Activated T-cell treated with anti-CD3 and anti-CD28 coated beads for 4 hours (primary cell): ENCODE results near the gene OCLN.
"Not testable (repeated sequence)": the region's sequence is repeated elsewhere in the genome, so short reads cannot be mapped to it uniquely, and the experiment has no call there.

Source experiments
- DNase-seq: peaks from one replicate; pipeline ENCODE4 v3.0.0-alpha.2; 2020

The OCLN gene

DNA sequence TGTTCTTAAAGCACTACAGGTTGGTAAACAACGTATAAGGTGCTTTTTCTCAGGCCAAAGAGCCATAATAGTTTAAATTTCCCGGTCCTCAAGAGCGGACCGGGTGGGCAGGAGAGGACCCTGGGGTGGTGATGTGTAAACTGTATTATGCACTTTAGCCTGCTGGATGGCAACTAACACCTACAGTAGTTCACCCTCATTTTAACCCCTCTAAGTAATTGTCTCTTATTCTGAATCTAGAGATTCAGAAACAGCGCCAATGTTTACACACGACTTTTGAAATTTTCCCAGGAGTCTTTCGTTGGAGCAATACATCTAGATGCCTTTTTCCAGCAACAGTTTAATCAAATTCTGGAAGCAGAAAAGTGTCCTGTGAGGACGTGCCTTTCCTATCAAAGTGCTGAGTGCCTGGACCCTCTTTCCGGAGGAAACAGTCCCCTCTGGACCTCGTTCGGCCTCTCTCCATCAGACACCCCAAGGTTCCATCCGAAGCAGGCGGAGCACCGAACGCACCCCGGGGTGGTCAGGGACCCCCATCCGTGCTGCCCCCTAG lies 676 bp upstream of the OCLN start:
- DNase-seq, result no peak

DNA sequence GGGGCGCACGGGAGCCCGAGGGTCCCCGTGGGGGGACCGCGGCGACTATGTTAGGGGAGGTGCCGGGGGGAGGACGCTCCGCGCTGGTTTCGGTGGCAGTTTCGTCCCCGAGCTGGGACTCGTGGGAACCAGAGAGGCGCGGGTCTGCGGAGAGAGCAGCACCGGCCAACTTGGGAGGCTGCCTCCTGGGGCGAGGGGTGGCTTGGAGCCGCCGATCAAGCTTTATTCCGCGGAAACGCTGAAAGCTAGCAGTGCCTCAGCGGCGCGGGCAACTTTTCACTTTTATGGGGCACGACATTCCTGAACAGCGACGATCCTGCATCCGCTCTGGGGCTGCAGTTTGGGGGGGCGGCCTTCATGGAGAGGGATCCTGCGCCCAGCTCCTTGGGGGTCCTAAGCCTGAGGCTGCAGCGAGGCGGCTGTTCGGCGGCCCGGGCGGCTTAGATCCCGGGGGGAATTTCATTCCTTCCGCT lies 369 bp downstream of the OCLN start:
- no peak for DNase-seq

DNA sequence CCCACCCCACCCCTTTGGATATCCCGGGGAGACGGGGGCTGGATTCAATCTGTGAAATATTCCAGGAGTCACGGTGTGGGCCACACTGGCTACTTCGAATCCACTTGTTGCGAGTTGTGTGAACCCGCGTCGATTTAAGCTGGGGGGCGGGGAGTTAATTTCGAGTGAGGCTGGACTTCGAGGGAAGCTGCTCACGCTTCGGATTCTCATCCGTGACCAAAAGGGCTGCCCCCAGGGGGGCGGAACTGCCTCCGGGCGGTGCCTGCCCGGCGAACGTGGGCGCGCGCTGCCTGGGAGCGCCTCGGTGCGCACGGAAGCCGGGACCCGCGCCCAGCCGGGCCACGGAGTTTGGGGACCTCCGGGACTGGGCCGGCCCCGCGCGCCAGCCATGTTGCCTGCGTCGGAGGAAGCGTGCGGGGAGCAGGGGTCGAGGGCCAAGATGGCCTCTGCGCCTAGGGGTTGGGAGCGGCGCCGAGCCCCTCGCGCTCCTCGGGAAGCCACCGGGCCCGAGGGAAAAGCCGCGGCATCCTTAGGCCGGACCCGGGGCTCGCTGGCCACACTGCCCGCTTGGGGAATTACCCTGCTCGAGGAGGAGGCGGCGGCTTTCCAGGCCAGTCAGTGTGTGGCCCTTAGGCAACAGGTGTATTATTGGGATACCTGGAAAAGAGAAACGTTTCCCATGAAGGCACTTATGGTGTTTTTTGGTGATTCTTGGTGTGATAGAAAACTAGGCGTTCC lies 975 bp downstream of the OCLN start:
- DNase-seq, result no peak

DNA sequence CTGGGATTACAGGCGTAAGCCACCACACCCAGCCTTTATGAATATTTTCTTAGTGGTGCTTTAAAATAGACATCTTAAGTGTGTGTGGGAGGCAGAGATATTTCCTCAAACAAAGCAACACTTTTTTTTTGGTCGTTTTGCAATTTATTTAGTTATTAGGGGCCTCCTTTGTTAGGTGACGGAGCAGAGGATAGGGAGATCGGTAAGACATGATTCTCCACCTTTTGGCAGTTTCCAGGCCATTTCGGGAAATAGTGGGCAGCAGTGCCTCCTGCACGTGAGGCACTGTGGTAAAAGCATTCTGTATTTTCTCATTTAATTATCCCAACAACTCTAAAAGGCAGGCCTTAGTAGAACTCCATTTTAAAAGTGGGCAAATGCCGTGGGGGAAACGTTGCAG lies 1.9 kb downstream of the OCLN start:
- no peak for DNase-seq

DNA sequence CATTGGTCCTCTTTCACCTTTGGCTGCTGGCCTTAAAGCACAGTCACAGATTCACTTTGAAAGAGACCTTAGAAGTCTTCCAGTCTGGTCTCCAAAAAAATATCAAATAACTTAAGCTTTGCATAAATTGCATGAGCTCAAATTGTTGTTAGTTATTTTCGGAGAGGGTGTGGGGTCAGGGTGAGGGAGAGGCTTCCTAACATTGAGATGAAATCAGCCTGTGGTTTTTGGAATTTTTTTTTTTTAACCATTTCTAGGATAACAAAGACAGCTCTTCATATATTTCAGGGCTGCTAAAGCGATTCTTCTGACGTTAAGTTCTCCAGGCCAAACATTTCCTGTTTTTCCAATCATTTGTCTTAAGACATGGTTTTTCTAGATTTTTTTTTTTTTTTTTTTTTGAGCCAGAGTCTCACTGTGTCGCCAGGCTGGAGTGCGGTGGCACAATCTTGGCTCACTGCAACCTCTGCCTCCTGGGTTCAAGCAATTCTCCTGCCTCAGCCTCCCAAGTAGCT lies 4.5 kb downstream of the OCLN start:
- DNase-seq, result no peak

DNA sequence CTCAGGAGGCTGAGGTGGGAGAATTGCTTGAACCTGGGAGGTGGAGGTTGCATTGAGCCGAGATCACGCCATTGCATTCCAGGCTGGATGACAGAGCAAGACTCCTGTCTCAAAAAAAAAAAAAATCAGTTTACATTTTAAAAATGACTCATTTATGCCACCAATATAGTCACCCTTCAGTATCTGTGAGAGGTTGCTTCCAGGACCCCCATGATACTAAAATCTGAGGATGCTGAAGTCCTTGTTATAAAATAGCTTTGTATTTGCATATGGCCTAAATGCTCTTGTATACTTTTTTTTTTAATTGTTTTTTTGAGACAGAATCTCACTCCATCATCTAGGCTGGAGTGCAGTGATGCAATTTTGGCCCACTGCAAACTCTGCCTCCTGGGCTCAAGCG lies 5.8 kb downstream of the OCLN start:
- no peak for DNase-seq

DNA sequence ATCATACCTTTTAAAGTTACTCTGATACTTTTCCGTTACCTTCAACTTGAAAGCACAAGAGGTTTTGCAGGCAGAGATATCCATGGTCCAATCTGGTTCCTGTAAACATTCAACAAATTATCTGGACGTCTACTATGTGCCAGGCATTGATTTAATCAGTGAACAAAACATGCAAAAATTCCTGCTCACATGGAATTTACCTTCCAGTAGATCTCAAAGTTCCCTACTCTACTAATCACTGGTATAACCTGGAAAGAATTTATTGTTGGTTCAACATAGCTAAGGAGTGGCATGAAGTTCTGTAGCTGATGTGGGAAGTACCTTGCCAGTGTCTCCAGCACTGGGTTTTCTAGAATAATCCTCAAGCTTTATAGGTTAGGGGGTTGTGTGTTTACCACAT lies 9.8 kb downstream of the OCLN start:
- DNase-seq, result no peak

DNA sequence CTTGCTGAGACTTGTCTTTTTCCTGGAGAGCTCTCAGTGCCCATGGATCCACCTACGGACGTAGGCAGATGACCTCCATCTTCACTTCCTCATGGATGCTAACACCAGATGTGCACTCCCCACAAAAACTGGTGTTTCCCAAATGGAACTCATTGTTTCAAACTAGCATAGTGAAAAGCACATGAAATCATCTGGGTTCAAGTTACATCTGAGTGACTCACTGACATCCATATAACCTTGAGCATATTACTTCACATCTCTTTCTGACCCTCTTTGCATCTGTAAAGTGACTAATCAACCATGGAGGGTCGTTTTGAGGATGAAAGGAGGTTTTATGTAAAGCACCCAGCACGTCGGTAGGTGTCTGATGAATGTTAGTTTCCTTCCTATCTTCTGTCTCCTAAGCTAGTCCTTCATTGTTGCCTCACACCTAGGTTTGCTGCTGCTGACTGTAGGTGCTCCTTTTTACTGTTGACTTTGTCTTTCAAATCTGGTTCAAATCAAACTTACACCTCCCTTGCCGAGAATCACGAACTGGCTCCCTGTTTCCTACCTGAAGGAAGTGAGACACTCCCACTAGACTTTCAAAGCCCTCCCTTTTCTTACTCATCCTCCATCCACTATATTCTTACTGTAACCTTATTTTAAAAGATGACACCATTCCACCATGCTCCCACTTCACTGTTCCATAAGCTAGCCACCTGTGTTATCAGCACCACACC lies 10.3 kb downstream of the OCLN start:
- no peak for DNase-seq

DNA sequence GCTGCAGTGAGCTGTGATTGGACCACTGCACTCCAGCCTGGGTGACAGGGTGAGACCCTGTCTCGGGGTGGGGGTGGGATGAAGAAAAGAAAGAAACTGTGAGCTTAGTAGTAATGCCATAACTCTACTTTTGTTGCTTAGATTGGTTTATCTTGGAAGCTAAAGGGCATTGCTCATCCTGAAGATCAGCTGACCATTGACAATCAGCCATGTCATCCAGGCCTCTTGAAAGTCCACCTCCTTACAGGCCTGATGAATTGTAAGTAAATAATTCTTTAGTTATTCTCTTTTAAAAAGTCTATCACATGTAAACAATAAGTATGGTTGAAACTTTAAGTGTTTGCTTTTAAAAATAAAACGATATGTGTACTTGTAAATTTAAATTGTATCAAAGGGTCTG lies 11.4 kb downstream of the OCLN start:
- no peak for DNase-seq

DNA sequence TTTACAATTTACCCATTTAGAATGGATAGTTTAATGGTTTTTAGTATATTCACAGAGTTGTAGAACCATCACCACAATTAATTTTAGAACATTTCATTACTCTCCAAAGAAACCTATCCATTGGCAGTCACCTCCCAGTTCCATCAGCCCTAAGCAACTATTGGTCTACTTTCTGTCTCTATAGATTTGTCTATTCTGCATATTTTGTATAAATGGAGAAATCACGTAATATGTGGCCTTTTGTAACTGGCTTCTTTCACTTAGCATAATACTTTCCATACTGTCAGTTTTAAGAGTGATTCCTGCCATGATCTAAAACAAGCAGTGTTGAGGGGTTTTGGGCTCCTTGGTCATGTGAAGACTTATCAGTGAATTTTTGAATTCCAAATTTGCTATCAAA lies 12.7 kb downstream of the OCLN start:
- DNase-seq, result no peak

DNA sequence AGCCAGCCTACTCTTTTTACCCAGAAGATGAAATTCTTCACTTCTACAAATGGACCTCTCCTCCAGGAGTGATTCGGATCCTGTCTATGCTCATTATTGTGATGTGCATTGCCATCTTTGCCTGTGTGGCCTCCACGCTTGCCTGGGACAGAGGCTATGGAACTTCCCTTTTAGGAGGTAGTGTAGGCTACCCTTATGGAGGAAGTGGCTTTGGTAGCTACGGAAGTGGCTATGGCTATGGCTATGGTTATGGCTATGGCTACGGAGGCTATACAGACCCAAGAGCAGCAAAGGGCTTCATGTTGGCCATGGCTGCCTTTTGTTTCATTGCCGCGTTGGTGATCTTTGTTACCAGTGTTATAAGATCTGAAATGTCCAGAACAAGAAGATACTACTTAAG lies 16.6 kb downstream of the OCLN start:
- no peak for DNase-seq

DNA sequence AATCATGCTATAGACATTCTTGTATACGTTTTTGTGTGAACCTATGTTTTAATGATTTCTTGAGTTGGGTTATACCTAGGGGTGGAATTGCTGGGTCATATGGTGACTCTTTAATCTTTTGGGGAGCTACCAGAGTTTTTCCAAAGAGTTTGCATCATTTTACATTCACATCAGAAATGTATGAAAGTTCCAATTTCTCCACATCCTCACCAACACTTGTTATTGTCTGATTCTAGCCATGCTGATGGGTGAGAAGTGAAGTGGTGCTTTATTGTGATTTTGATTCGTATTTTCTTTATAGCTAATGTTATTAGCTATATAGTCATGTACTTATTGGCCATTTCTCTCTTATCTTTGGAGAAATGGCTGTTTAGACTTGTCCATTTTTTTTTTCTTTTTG lies 18.1 kb downstream of the OCLN start:
- DNase-seq, result no peak

DNA sequence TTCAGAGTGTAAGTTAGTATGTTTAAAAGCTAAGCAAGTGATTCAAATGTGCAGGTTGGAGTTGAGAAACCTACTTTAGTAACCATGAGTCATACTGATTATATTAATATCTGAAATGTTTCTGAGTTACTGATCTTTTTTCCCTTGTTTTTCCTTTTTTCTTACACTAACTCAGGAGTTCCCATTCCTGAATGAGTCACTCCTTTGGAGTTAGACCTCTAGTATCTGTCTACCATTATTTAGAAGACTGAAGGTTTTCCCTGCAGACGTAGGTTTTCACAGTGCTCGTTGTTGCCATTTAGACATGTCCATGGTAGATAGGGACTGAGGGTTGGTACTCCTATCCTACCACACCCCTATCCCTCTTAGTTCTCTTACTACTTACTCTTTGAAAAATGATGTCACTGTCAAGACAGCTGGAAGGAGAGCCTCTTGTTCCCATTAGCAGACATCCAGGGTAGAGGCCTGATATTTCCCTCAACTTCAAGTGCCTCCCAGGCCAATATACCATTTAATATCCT lies 20.2 kb downstream of the OCLN start:
- DNase-seq, result no peak

DNA sequence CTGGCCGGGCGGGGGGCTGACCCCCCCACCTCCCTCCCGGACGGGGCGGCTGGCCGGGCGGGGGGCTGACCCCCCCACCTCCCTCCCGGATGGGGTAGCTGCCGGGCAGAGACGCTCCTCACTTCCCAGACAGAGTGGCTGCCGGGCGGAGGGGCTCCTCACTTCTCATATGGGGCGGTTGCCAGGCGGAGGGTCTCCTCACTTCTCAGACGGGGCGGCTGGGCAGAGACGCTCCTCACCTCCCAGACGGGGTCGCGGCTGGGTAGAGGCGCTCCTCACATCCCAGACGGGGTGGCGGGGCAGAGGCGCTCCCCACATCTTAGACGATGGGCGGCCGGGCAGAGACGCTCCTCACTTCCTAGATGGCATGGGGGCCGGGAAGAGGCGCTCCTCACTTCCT lies 23.0 kb downstream of the OCLN start:
- not testable (repeated sequence) for DNase-seq

DNA sequence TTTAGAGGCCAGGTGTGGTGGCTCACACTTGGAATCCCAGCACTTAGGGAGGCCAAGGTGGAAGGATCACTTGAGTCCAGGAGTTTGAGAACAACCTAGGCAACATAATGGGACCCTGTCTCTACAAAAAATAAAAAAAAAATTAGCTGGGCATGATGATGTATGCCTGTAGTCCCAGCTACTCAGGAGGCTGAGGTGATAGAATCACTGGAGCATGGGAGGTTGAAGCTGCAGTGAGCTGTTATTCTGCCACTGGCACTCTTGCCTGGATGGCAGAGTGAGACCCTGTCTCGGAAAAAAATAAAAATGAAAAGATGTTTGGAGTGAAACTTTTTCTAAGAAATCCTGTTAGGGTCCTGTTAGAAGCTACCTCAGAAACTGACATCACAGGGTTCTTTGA lies 24.2 kb downstream of the OCLN start:
- no peak for DNase-seq

DNA sequence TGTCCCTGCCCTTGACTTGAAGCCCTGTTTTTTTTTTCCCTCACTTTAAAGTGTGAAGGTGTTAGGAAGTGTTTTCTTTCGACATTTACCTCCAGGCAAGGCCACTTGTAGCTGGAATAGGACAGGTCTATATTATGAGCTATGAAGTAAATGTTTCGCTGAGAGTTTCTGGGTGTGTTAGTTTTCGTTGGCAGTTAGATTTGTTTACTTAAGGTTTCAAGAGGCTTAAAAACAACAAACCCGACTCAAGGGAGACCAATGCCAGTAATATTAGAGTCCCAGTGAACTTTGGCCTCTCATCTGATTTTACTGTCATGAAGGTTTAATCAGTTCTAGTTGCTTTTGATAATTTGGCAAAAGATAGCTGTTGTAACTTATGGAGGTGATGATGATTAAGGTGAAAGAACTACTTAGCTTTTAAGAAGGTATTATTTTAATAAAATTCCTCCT lies 25.2 kb downstream of the OCLN start:
- no peak for DNase-seq

DNA sequence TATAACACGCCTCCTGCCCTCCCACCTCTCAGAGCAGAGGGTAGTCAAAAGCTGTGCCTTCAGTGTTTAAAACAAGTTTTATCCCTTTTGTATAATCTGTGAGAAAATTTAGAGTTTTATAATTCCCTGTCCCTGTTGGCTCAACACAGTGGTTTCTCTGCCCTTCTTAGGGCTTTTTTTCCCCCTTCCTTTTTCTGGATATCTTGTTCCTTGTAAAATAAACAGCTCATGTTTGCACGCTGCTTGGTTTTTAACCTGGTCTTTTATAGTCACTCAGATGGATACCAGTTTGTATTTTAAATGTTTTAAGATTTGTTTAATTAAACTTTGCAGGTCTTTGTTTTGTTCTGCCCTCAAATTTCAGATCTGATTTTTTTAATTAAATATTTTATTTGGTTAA lies 26.7 kb downstream of the OCLN start:
- no peak for DNase-seq

DNA sequence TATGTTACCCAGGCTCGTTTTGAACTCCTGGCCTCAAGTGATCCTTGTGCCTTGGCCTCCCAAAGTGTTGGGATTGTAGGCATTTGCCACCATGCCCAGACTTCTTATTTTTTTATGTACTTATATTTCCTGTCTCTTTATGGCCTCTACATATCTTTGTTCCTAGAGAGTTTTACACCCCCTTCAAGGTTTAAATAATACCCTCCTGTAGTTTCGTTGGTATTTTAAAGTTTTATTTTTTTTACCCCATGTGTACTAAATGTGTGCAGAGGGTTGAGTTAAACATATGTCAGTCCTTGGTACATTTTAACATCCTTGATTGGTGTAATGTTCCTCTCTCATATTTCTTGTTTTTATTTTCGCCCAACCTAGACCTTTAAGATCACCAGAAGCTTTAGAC lies 29.4 kb downstream of the OCLN start:
- DNase-seq, result no peak

DNA sequence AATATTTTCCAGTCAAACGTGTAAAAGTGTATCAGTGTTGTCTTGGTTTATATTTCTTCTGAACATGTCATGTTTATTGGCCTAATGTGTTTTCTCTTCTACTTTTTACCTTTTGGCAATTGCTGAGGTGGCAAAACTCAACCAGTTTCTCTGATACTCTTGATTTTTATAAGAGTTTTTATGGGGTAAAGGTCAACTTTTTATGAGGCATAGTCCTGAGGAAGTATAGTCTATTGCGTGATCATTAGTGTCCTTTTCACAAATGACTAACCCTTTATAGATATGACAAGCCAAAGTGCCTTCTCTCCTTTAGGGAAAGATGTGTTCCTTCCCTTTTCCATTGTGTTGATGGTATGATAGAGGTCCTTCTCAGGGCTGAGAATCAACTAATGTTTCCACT lies 32.9 kb downstream of the OCLN start:
- DNase-seq, result no peak

DNA sequence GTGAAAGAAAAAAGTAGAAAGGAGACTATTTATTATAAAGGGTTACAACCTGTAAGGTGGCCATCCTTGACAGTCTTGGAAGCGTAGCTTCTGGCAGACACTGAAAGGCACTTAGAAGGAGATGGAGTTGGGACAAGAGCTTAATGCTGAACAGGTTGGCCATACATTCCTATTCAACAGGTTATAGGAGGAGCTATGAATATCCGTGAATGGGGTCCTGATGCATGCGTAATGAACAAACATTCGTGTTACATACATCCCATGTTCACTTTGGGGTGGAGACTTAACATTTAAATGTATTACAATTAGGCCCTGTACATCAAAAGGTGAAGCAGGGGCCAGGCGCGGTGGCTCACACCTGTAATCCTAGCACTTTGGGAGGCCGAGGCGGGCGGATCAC lies 34.1 kb downstream of the OCLN start:
- no peak for DNase-seq

DNA sequence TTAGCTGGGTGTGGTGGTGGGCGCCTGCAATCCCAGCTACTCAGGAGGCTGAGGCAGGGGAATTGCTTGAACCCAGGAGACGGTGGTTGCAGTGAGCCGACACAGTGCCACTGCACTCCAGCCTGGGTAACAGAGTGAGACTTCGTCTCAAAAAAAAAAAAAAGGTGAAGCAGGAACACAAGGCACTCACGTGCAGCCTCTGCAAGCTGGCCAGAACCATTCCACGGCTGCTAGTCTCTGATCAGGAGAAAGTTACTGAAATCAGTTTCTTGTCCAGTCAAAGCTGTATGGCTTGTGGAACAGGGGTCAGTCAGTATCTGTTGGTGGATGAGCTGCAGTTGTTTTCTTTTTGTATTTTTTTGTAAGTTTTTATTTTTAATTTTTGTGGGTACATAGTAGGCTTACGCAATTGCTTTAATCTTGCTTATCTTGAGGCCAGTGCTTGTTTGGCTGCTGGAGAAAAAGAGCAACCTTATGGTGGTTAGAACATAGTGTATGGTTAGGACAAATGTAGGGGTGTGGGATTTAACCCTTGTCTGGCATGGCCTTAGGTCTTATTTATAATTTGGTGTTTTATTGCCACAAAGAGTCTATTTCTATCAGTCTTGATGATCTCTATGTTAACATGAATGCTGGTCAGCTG lies 34.7 kb downstream of the OCLN start:
- no peak for DNase-seq

DNA sequence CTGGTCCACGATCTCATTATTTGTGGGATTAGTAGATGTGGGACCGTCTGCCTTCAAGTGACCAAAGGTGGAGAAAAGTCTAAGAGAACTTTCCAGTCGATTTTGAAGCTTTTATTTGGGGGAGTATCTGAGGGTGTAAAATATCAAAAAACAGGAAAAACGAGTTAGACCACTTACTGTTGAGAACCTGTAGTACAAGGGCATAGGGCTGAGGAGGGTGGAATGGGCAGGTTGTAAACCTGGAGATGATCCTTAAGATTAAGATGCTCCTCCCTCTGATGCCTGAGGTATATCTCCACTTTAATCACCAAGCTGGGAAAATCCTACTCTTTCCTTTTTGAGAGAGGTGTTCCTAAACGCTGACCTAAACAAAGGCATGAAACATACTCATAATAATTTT lies 35.4 kb downstream of the OCLN start:
- DNase-seq, result no peak

DNA sequence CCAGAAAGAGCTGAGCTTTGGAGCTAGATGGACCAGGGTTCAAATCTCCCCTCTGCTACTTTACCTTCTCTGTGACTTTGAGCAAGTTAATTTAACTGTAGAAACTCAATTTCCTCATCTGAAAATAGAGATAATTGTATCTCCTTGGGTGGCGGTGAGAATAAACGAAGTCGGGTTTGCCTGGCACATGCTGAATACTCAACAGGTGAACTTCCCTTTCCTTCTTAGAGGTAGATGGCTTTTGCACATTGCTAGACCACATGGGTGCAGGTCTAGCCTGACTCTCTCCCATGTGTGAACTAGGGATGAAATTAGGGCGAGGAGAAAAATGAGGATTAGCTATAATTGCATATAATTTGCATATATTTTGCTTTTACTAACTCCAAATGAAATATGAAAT lies 36.0 kb downstream of the OCLN start:
- DNase-seq, result no peak
